ENCODE measurements around the gene DGKZ. TPM values are rescaled to one million over a fixed set of nuclear protein-coding genes. Genes with fewer than 3 reads are reported as not detected.
A peak's percentile ranks its signal among the peaks of the same experiment; 100 is the strongest.

Gene DGKZ
- total RNA-seq, 1 experiment from 2014 or later = 43.7 TPM

GRCh38 chr11:46381048-46381818 lies 34.0 kb downstream of the DGKZ start, which contains the start of gene MDK:
Gene MDK (plus strand): TSS chr11:46381669. CDS start chr11:46382058, 389 bp downstream.
- Histone ChIP-seq H3K36me3 (peaks cover 13% of the 10 kb centered on the region), H3K4me3 (peak within 1 kb of the TSS; percentile 54), H3K4me1 (replicated peaks) (peaks cover 22% of the 10 kb centered on the region), H3K9me3 (replicated peaks) (no peaks in the 10 kb centered on the region), H3K27me3 (replicated peaks) (no peaks in the 10 kb centered on the region), H3K27ac (peak within 1 kb of the TSS; percentile 64)
- no peak for DNase-seq (ENCODE audit: low read depth in 1 of 2, low spot score in 2 of 2)

GRCh38 chr11:46381819-46382645 lies 34.8 kb downstream of the DGKZ start:
- Histone ChIP-seq H3K27ac (no peak overlapping the region), H3K27me3 (replicated peaks) (no peaks in the 10 kb centered on the region), H3K9me3 (replicated peaks) (no peaks in the 10 kb centered on the region), H3K36me3 (peaks cover 7% of the 10 kb centered on the region; the same call in 1 of the 2 replicates), H3K4me1 (replicated peaks) (peaks cover 22% of the 10 kb centered on the region), H3K4me3 (peak overlapping the region; percentile 54)
- DNase-seq (ENCODE audit: low read depth in 1 of 2, low spot score in 2 of 2) = peak in 1 of 2 experiments; percentile 23

GRCh38 chr11:46382646-46383403 lies 35.6 kb downstream of the DGKZ start:
- Histone ChIP-seq H3K36me3 (peaks cover 7% of the 10 kb centered on the region; the same call in 1 of the 2 replicates), H3K4me1 (replicated peaks) (peaks cover 22% of the 10 kb centered on the region), H3K27ac (no peak overlapping the region), H3K27me3 (replicated peaks) (no peaks in the 10 kb centered on the region), H3K9me3 (replicated peaks) (no peaks in the 10 kb centered on the region), H3K4me3 (peak overlapping the region; percentile 54)
- DNase-seq (ENCODE audit: low read depth in 1 of 2, low spot score in 2 of 2) = peak in 1 of 2 experiments; percentile 45

- H3K27ac ChIP-seq = no peak overlapping the region
- H3K4me3 ChIP-seq = no peak overlapping the region
- no peaks in the 10 kb centered on the region for H3K9me3 ChIP-seq (replicated peaks)
- H3K36me3 ChIP-seq = peaks cover 7% of the 10 kb centered on the region; the same call in 1 of the 2 replicates
- DNase-seq (ENCODE audit: low read depth in 1 of 2, low spot score in 2 of 2) = no peak
- peaks cover 4% of the 10 kb centered on the region; the same call in 1 of the 2 replicates for H3K27me3 ChIP-seq (replicated peaks)
- peaks cover 22% of the 10 kb centered on the region for H3K4me1 ChIP-seq (replicated peaks)
Measured at GRCh38 chr11:46383404-46383758, 36.1 kb downstream of the DGKZ start.

GRCh38 chr11:46383974-46384701 lies 36.9 kb downstream of the DGKZ start:
- H3K27me3 ChIP-seq (replicated peaks) = peaks cover 12% of the 10 kb centered on the region
- no peak overlapping the region for H3K27ac ChIP-seq
- H3K4me3 ChIP-seq = no peak overlapping the region
- H3K9me3 ChIP-seq (replicated peaks) = no peaks in the 10 kb centered on the region; the same call in 1 of the 2 replicates
- DNase-seq (ENCODE audit: low read depth in 1 of 2, low spot score in 2 of 2) = no peak
- peaks cover 7% of the 10 kb centered on the region; the same call in 1 of the 2 replicates for H3K36me3 ChIP-seq
- peaks cover 25% of the 10 kb centered on the region for H3K4me1 ChIP-seq (replicated peaks)

GRCh38 chr11:46385169-46386004 lies 38.1 kb downstream of the DGKZ start:
- H3K36me3 ChIP-seq = peaks cover 7% of the 10 kb centered on the region; the same call in 1 of the 2 replicates
- no peak overlapping the region for H3K27ac ChIP-seq
- H3K4me1 ChIP-seq (replicated peaks) = peaks cover 35% of the 10 kb centered on the region
- DNase-seq (ENCODE audit: low read depth in 1 of 2, low spot score in 2 of 2) = no peak
- no peak overlapping the region for H3K4me3 ChIP-seq
- H3K27me3 ChIP-seq (replicated peaks) = peaks cover 24% of the 10 kb centered on the region
- H3K9me3 ChIP-seq (replicated peaks) = peaks cover 4% of the 10 kb centered on the region

- H3K4me3 ChIP-seq = no peak overlapping the region
- DNase-seq (ENCODE audit: low read depth in 1 of 2, low spot score in 2 of 2) = no peak
- H3K27ac ChIP-seq = no peak overlapping the region
- H3K27me3 ChIP-seq (replicated peaks) = peaks cover 30% of the 10 kb centered on the region
- peaks cover 32% of the 10 kb centered on the region for H3K4me1 ChIP-seq (replicated peaks)
- peaks cover 7% of the 10 kb centered on the region; the same call in 1 of the 2 replicates for H3K36me3 ChIP-seq
- peaks cover 4% of the 10 kb centered on the region for H3K9me3 ChIP-seq (replicated peaks)
Measured at GRCh38 chr11:46386005-46386578, 38.8 kb downstream of the DGKZ start.

GRCh38 chr11:46386674-46387073 lies 39.4 kb downstream of the DGKZ start:
- H3K4me1 ChIP-seq (replicated peaks) = peaks cover 37% of the 10 kb centered on the region
- DNase-seq (ENCODE audit: low read depth in 1 of 2, low spot score in 2 of 2) = no peak
- peaks cover 7% of the 10 kb centered on the region; the same call in 1 of the 2 replicates for H3K36me3 ChIP-seq
- peaks cover 33% of the 10 kb centered on the region for H3K27me3 ChIP-seq (replicated peaks)
- H3K9me3 ChIP-seq (replicated peaks) = peaks cover 4% of the 10 kb centered on the region
- H3K4me3 ChIP-seq = no peak overlapping the region
- H3K27ac ChIP-seq = no peak overlapping the region

- no peak for DNase-seq (ENCODE audit: low read depth in 1 of 2, low spot score in 2 of 2)
- Histone ChIP-seq H3K27ac (no peak overlapping the region), H3K27me3 (replicated peaks) (peaks cover 33% of the 10 kb centered on the region), H3K9me3 (replicated peaks) (peaks cover 4% of the 10 kb centered on the region), H3K36me3 (peaks cover 7% of the 10 kb centered on the region; the same call in 1 of the 2 replicates), H3K4me3 (no peak overlapping the region), H3K4me1 (replicated peaks) (peaks cover 38% of the 10 kb centered on the region)
Measured at GRCh38 chr11:46387456-46387855, 40.2 kb downstream of the DGKZ start.

GRCh38 chr11:46387919-46388618 lies 40.8 kb downstream of the DGKZ start:
- H3K4me1 ChIP-seq (replicated peaks) = peaks cover 40% of the 10 kb centered on the region
- peaks cover 4% of the 10 kb centered on the region for H3K9me3 ChIP-seq (replicated peaks)
- H3K36me3 ChIP-seq = peaks cover 5% of the 10 kb centered on the region; the same call in 1 of the 2 replicates
- DNase-seq (ENCODE audit: low read depth in 1 of 2, low spot score in 2 of 2) = no peak
- H3K4me3 ChIP-seq = no peak overlapping the region
- H3K27me3 ChIP-seq (replicated peaks) = peaks cover 33% of the 10 kb centered on the region
- H3K27ac ChIP-seq = no peak overlapping the region

GRCh38 chr11:46388619-46389449 lies 41.6 kb downstream of the DGKZ start:
- no peaks in the 10 kb centered on the region for H3K36me3 ChIP-seq
- H3K9me3 ChIP-seq (replicated peaks) = peaks cover 4% of the 10 kb centered on the region
- peak overlapping the region; percentile 40 for H3K4me3 ChIP-seq
- no peak for DNase-seq (ENCODE audit: low read depth in 1 of 2, low spot score in 2 of 2)
- peaks cover 33% of the 10 kb centered on the region for H3K27me3 ChIP-seq (replicated peaks)
- H3K4me1 ChIP-seq (replicated peaks) = peaks cover 39% of the 10 kb centered on the region
- H3K27ac ChIP-seq = no peak overlapping the region
